Measurements from ENCODE around the gene KRTAP5-11.

GRCh38 chr11:71554996-71555395, 27.7 kb downstream of the KRTAP5-11 start:
- TF ChIP-seq CTCF (conservative IDR thresholded peaks at IDR 0.05 in 1 of 2, IDR thresholded peaks at IDR 0.05 in 1 of 2; ENCODE audit: extremely low read depth in 1 of 2, insufficient read depth in 1 of 2, low read depth in 1 of 2, low read length in 2 of 2) (no peak), EZH2 (IDR thresholded peaks at IDR 0.05; ENCODE audit: borderline replicate concordance, low read length) (no peak)

Data from mammary epithelial cell (primary cell).